K562 (cell line): Measurements from ENCODE around the gene INSM1. TPM values are rescaled to one million over a fixed set of nuclear protein-coding genes. Genes with fewer than 3 reads are reported as not detected.

Source experiments
- ATAC-seq: fragments of 200-7000 bp; cut with Tn5 transposase; 3 replicates; pipeline ENCODE4 v1.9.1; 2020; ENCODE audit warnings: moderate library complexity
- BruUV-seq: library from RNA; stranded (reverse); fragments of 400-500 nt; replicated peaks from 2 replicates; lab custom pipeline; 2021; lab: Mats Ljungman, UMichigan
- CTCF ChIA-PET: fragments of 300-600 bp; formaldehyde crosslinking; extraction: SDS; loops from one replicate; lab custom pipeline; 2021; ENCODE audit warnings: low intra/inter-chr PET ratio; lab: Yijun Ruan, JAX
- POLR2A ChIA-PET: fragments of 300-600, 350-650 bp; sonication (Branson Sonifier 250); formaldehyde crosslinking; extraction: SDS; loops from one replicate; lab custom pipeline; 2021; ENCODE audit warnings: antibody characterized with exemption, inconsistent platforms; lab: Yijun Ruan, JAX
- DNase-seq, 4 experiments: peaks; one replicate each; pipeline versions ENCODE4 v3.0.0 to v3.0.0-alpha.2; 2011 to 2018; ENCODE audit warnings: low spot score in 3 of 4, mixed read lengths in 3 of 4; ENCODE audit errors: extremely low read depth in 1 of 4
- FAIRE-seq: peaks from 2 replicates; lab custom pipeline; 2011; peaks lifted over from hg19 to GRCh38; lab: Jason Lieb, UNC
- H2AFZ ChIP-seq: 2 replicates; pipeline ENCODE4 v1.6.0; 2011; ENCODE audit warnings: low read depth, low read length, control low read depth, inconsistent platforms
- H3K27ac ChIP-seq: fragments of 200-600 bp; 3 replicates; pipeline ENCODE4 v1.8.0; 2011; ENCODE audit warnings: low read depth, mild to moderate bottlenecking, control low read depth, inconsistent platforms, low read length, moderate library complexity, mixed read lengths; ENCODE audit errors: extremely low read depth
- H3K27me3 ChIP-seq, 2 experiments: fragments of 300-600 bp in 1 of 2; 2 replicates in 1 of 2; 3 replicates in 1 of 2; pipeline versions ENCODE4 v1.6.0 to v1.8.0; 2011; ENCODE audit warnings: inconsistent platforms in 2 of 2, low read length in 2 of 2, mild to moderate bottlenecking in 1 of 2, mixed read lengths in 1 of 2, moderate library complexity in 1 of 2; ENCODE audit not compliant: control insufficient read depth in 2 of 2, insufficient read depth in 2 of 2
- H3K36me3 ChIP-seq: fragments of 300-600 bp; 3 replicates; pipeline ENCODE4 v1.8.0; 2011; ENCODE audit warnings: mild to moderate bottlenecking, low read length, inconsistent platforms; ENCODE audit not compliant: control insufficient read depth, insufficient read depth
- H3K4me1 ChIP-seq, 2 experiments: fragments of 200-600 bp in 1 of 2; replicated peaks in 1 of 2; 2 replicates in 1 of 2; 3 replicates in 1 of 2; pipeline versions ENCODE4 v1.5.1 to v1.8.0; 2011; ENCODE audit warnings: inconsistent platforms in 2 of 2, low read length in 2 of 2, mild to moderate bottlenecking in 1 of 2, mixed read lengths in 1 of 2, moderate library complexity in 1 of 2; ENCODE audit not compliant: control insufficient read depth in 2 of 2, insufficient read depth in 2 of 2
- H3K4me2 ChIP-seq: 2 replicates; pipeline ENCODE4 v1.6.1; 2011; ENCODE audit warnings: low read length, control low read depth, inconsistent platforms, mixed read lengths; ENCODE audit not compliant: insufficient read depth
- H3K4me3 ChIP-seq: fragments of 200-600 bp; sonication (generic), shearing (Covaris generic); 2 replicates; pipeline ENCODE4 v1.5.1; 2016; ENCODE audit warnings: control low read depth, inconsistent platforms
- H3K79me2 ChIP-seq: fragments of 200-600 bp; 3 replicates; pipeline ENCODE4 v1.8.0; 2011; ENCODE audit warnings: low read length, inconsistent platforms; ENCODE audit not compliant: control insufficient read depth, insufficient read depth
- H3K9ac ChIP-seq, 2 experiments: 2 replicates each; pipeline versions ENCODE4 v1.6.0 to v1.6.1; 2011; ENCODE audit warnings: low read depth in 2 of 2, low read length in 2 of 2, control low read depth in 1 of 2, inconsistent platforms in 1 of 2, mild to moderate bottlenecking in 1 of 2, mixed read lengths in 1 of 2; ENCODE audit not compliant: insufficient read depth in 1 of 2
- H3K9me1 ChIP-seq: one replicate; pipeline ENCODE4 v1.6.0; 2011; ENCODE audit warnings: inconsistent platforms, mild to moderate bottlenecking, low read length, moderate library complexity; ENCODE audit not compliant: control insufficient read depth, insufficient read depth
- H3K9me3 ChIP-seq: replicated peaks from 2 replicates; pipeline ENCODE4 v1.5.1; 2011; ENCODE audit warnings: low read depth, low read length, inconsistent platforms; ENCODE audit not compliant: control insufficient read depth, insufficient read depth
- H4K20me1 ChIP-seq: replicated peaks from 2 replicates; pipeline ENCODE4 v1.6.1; 2011; ENCODE audit warnings: low read length, inconsistent platforms, mixed read lengths; ENCODE audit not compliant: control insufficient read depth, insufficient read depth
- DACH1 ChIP-seq: fragments of 450-650 bp; IDR thresholded peaks from 2 replicates; pipeline ENCODE4 v1.6.1; 2018; ENCODE audit not compliant: partially characterized antibody
- STAG1 ChIP-seq: sonication (generic); formaldehyde crosslinking; IDR thresholded peaks from 2 replicates; pipeline ENCODE4 v1.5.0; 2020; ENCODE audit warnings: missing genetic modification reagents, borderline replicate concordance
- U2AF2 ChIP-seq: fragments of 200-400 bp; formaldehyde crosslinking; optimal IDR thresholded peaks from 2 replicates; pipeline ENCODE3; 2017; ENCODE audit warnings: low read depth, mild to moderate bottlenecking, low read length
- ZC3H8 ChIP-seq: fragments of 450-650 bp; IDR thresholded peaks from 2 replicates; pipeline ENCODE4 v1.6.1; 2017
- WGBS: fragments of 100-300 bp; shearing (Covaris generic); methylation state at CpG from one replicate; pipeline ENCODE4 v1.1.6; 2016; ENCODE audit warnings: low coverage, mixed read lengths; ENCODE audit not compliant: insufficient coverage; ENCODE audit errors: missing lambda C conversion rate; 5-methylcytosine and 5-hydroxymethylcytosine counted together
- in situ Hi-C: fragments of 300-500 bp; cut with MboI; formaldehyde crosslinking; loops from 4 replicates; pipeline ENCODE4 v1.15.0; 2018; ENCODE audit warnings: inconsistent platforms, mixed read lengths
- intact Hi-C: fragments of 100-400 bp; cut with micrococcal nuclease; formaldehyde crosslinking; loops from 2 replicates; pipeline ENCODE4 v1.14.2; 2022
- polyA plus RNA-seq, 8 experiments: library from polyadenylated mRNA; depleted of rRNA in 4 of 8; stranded (reverse) in 5 of 8; unstranded in 3 of 8; fragments of >200 nt; fragmentation: Nextera tagmentation in 2 of 8; fragmentation: Illumina TruSeq in 1 of 8; extraction: Ambion mirVana in 2 of 8; extraction: Trizol in 1 of 8; gene quantifications; 2 replicates each; pipeline versions ENCODE4 v1.2.1 to v1.2.3, GENCODE V29; 2011 to 2014; ENCODE audit warnings: inconsistent platforms in 1 of 8, missing spikeins in 1 of 8
- total RNA-seq, 7 experiments: library from RNA; depleted of rRNA in 6 of 7; stranded (reverse); fragments of >200 nt in 6 of 7; fragmentation: Illumina TruSeq in 2 of 7; extraction: Trizol in 2 of 7; gene quantifications; 2 replicates each; pipeline versions ENCODE4 v1.2.1 to v1.2.3, GENCODE V29; 2011 to 2021; ENCODE audit warnings: low replicate concordance in 1 of 7
- TF ChIP-seq, protein P1 (sequence below): sonication (generic); formaldehyde crosslinking; IDR thresholded peaks from 2 replicates; pipeline ENCODE4 v1.8.0; 2022; ENCODE audit warnings: mild to moderate bottlenecking, missing genetic modification reagents
- TF ChIP-seq, protein P2 (sequence below): fragments of 250-450 bp; sonication (Bioruptor Pico); IDR thresholded peaks from 2 replicates; pipeline ENCODE4 v1.4.0; 2020

The INSM1 gene
- total and polyA plus RNA-seq, 9 of the 15 experiments (the other 6 are each of a cell fraction or from before 2014, with no cell fraction given), result not detected

GRCh38 chr20:20367575-20368417 lies at the start of gene INSM1 (continued):
- TF ChIP-seq, protein P1, sequence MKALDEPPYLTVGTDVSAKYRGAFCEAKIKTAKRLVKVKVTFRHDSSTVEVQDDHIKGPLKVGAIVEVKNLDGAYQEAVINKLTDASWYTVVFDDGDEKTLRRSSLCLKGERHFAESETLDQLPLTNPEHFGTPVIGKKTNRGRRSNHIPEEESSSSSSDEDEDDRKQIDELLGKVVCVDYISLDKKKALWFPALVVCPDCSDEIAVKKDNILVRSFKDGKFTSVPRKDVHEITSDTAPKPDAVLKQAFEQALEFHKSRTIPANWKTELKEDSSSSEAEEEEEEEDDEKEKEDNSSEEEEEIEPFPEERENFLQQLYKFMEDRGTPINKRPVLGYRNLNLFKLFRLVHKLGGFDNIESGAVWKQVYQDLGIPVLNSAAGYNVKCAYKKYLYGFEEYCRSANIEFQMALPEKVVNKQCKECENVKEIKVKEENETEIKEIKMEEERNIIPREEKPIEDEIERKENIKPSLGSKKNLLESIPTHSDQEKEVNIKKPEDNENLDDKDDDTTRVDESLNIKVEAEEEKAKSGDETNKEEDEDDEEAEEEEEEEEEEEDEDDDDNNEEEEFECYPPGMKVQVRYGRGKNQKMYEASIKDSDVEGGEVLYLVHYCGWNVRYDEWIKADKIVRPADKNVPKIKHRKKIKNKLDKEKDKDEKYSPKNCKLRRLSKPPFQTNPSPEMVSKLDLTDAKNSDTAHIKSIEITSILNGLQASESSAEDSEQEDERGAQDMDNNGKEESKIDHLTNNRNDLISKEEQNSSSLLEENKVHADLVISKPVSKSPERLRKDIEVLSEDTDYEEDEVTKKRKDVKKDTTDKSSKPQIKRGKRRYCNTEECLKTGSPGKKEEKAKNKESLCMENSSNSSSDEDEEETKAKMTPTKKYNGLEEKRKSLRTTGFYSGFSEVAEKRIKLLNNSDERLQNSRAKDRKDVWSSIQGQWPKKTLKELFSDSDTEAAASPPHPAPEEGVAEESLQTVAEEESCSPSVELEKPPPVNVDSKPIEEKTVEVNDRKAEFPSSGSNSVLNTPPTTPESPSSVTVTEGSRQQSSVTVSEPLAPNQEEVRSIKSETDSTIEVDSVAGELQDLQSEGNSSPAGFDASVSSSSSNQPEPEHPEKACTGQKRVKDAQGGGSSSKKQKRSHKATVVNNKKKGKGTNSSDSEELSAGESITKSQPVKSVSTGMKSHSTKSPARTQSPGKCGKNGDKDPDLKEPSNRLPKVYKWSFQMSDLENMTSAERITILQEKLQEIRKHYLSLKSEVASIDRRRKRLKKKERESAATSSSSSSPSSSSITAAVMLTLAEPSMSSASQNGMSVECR (CRISPR knock-in tag), result no peak
- TF ChIP-seq DACH1, result no peak
- TF ChIP-seq U2AF2, result no peak

GRCh38 chr20:20318365-20319161 lies 49.3 kb upstream of the INSM1 start:
- H4K20me1 ChIP-seq, result no peaks in the 10 kb centered on the region
- no peak overlapping the region for H3K9ac ChIP-seq
- no peak overlapping the region for H2AFZ ChIP-seq
- TF ChIP-seq, protein P2, sequence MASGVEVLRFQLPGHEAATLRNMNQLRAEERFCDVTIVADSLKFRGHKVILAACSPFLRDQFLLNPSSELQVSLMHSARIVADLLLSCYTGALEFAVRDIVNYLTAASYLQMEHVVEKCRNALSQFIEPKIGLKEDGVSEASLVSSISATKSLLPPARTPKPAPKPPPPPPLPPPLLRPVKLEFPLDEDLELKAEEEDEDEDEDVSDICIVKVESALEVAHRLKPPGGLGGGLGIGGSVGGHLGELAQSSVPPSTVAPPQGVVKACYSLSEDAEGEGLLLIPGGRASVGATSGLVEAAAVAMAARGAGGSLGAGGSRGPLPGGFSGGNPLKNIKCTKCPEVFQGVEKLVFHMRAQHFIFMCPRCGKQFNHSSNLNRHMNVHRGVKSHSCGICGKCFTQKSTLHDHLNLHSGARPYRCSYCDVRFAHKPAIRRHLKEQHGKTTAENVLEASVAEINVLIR, result no peak
- no peak for TF ChIP-seq STAG1 (CRISPR knock-in tag)
- no peak for TF ChIP-seq ZC3H8
- no peaks in the 10 kb centered on the region for H3K79me2 ChIP-seq
- no peak overlapping the region for H3K27ac ChIP-seq
- ChIA-PET CTCF (no interaction called here), POLR2A (no interaction called here)
- H3K4me2 ChIP-seq, result no peak overlapping the region
- no peaks in the 10 kb centered on the region for H3K36me3 ChIP-seq
- no TSS peak for BruUV-seq
- DNase-seq (no peak), FAIRE-seq (no peak), ATAC-seq (no peak)
- intact Hi-C loops, result no loop called here
- 1% methylated on average over 9 of the region's 9 CpGs for whole genome bisulfite sequencing
- H3K27me3 ChIP-seq, result no peaks in the 10 kb centered on the region
- no peaks in the 10 kb centered on the region for H3K9me3 ChIP-seq
- no peak overlapping the region for H3K4me3 ChIP-seq
- H3K4me1 ChIP-seq, result no peaks in the 10 kb centered on the region
- in situ Hi-C loops, result no loop called here
- no peaks in the 10 kb centered on the region for H3K9me1 ChIP-seq
